CD4-positive, CD25-positive, alpha-beta regulatory T cell (primary cell): ENCODE data around the gene DNMT1. TPM values are rescaled to one million over a fixed set of nuclear protein-coding genes. Genes with fewer than 3 reads are reported as not detected.

Experiments
- ATAC-seq, 2 donors: fragments of 150-1000 bp; cut with Tn5 transposase; one replicate each; pipeline ENCODE4 v1.10.0; 2021; ENCODE audit warnings: low read depth in 2 of 2, moderate number of reproducible peaks in 2 of 2, moderate library complexity in 1 of 2
- DNase-seq, 3 donors: peaks; one replicate each; pipeline versions ENCODE4 v3.0.0 to v3.0.0-alpha.2; 2012 to 2022; ENCODE audit warnings: mixed read lengths in 1 of 3
- H3K27ac ChIP-seq: one replicate; pipeline ENCODE4 v1.7.0; 2013; ENCODE audit warnings: mild to moderate bottlenecking, low read length; ENCODE audit not compliant: insufficient read depth, poor library complexity, severe bottlenecking
- H3K27me3 ChIP-seq: one replicate; pipeline ENCODE4 v1.7.0; 2013; ENCODE audit warnings: low read length; ENCODE audit not compliant: control insufficient read depth, insufficient read depth
- H3K36me3 ChIP-seq: one replicate; pipeline ENCODE4 v1.7.0; 2013; ENCODE audit warnings: mild to moderate bottlenecking, low read length, moderate library complexity; ENCODE audit not compliant: control insufficient read depth, insufficient read depth
- H3K4me1 ChIP-seq: 2 replicates; pipeline ENCODE4 v1.7.0; 2013; ENCODE audit warnings: mild to moderate bottlenecking, low read length; ENCODE audit not compliant: insufficient read depth, control insufficient read depth, poor library complexity, severe bottlenecking
- H3K4me3 ChIP-seq: one replicate; pipeline ENCODE4 v1.7.0; 2013; ENCODE audit warnings: low read depth, mild to moderate bottlenecking, low read length, moderate library complexity
- H3K9me3 ChIP-seq, 2 experiments: 1 replicate in 1 of 2; 2 replicates in 1 of 2; pipeline ENCODE4 v1.7.0; 2013; ENCODE audit warnings: low read length in 2 of 2, mild to moderate bottlenecking in 1 of 2, moderate library complexity in 1 of 2; ENCODE audit not compliant: control insufficient read depth in 2 of 2
- H3K27ac Mint-ChIP-seq, 3 donors: one replicate each; pipeline ENCODE4 v1.8.0; 2020 to 2022; ENCODE audit warnings: mild to moderate bottlenecking in 3 of 3, mixed read lengths in 3 of 3, moderate library complexity in 2 of 3
- H3K27me3 Mint-ChIP-seq: one replicate; pipeline ENCODE4 v1.8.0; 2022; ENCODE audit warnings: mild to moderate bottlenecking, mixed read lengths
- H3K36me3 Mint-ChIP-seq: one replicate; pipeline ENCODE4 v1.8.0; 2020; ENCODE audit warnings: mixed read lengths
- H3K4me1 Mint-ChIP-seq, 4 donors: one replicate each; pipeline ENCODE4 v1.8.0; 2020 to 2022; ENCODE audit warnings: mixed read lengths in 4 of 4, mild to moderate bottlenecking in 1 of 4
- H3K4me3 Mint-ChIP-seq, 4 donors: one replicate each; pipeline ENCODE4 v1.8.0; 2020 to 2022; ENCODE audit warnings: mild to moderate bottlenecking in 4 of 4, mixed read lengths in 4 of 4, moderate library complexity in 3 of 4
- H3K9me3 Mint-ChIP-seq, 7 donors: one replicate each; pipeline ENCODE4 v1.8.0; 2020 to 2022; ENCODE audit warnings: mixed read lengths in 7 of 7, mild to moderate bottlenecking in 3 of 7, moderate library complexity in 2 of 7
- polyA plus RNA-seq, 4 donors: library from polyadenylated mRNA; unstranded; fragments of 300-500 nt; fragmentation: Illumina TruSeq; gene quantifications; one replicate each; pipeline ENCODE4 v1.2.3, GENCODE V29; 2021
- total RNA-seq: library from RNA; stranded (reverse); gene quantifications from one replicate; pipeline ENCODE4 v1.2.3, GENCODE V29; 2022

The DNMT1 gene
- total and polyA plus RNA-seq, 5 donors from 2014 or later = 78.8 to 259 (median 99.9) TPM

DNA sequence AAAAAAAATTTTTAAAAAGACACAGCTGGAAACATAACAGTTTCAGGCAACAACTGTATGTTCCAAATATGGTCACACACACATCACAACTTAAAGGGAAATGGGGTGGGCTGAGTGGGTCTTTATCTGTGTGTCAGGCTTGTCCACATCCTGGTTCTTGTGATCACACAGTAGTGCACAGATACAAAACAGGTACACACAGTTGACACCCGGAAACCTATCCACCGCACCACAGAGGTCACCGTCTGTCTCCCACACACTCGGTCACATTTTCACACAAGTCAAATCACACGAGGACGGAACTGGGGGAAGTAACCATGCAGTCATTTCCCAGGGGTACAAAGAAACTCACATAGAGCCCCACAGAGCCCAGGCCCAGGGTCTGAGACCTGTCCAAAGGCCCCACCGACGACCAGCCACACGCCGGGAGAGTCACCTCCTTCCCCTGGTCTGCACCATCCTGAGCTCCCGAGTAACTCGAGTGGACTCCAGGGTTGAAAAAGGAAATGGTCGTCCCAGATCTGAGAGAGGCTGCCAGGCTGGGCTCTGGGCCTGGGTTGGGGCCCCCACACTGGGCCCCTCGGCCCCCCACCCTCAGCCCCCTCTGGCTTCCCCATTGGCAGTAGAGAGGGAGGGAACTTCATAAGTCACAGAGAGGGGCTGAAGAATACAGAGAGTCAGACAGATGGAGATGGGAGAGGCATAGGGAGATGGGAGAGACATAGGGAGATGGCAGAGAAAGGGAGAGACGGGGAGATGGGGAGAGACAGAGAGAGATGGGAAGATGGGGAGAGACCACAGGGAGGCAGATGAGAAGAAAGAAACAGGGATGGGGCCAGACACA, 89.9 kb downstream of the DNMT1 start:
- peak overlapping the region; percentile 77 to 90 (median 86) for H3K4me3 Mint-ChIP-seq
- DNase-seq (peak; percentile 61 to 96 (median 86)), ATAC-seq (peak; percentile 81 to 84)
- H3K27ac Mint-ChIP-seq = peak overlapping the region; percentile 94 to 98 (median 95)
- peak overlapping the region; percentile 94 for H3K27ac ChIP-seq
- no peaks in the 10 kb centered on the region for H3K27me3 ChIP-seq
- H3K9me3 ChIP-seq = no peaks in the 10 kb centered on the region
- peaks cover 16% of the 10 kb centered on the region for H3K36me3 ChIP-seq
- H3K36me3 Mint-ChIP-seq = peaks cover 11% of the 10 kb centered on the region
- H3K9me3 Mint-ChIP-seq = peaks cover 0 to 2% (median 0%) of the 10 kb centered on the region in 7 donors
- peaks cover 9% of the 10 kb centered on the region for H3K27me3 Mint-ChIP-seq
- peak overlapping the region; percentile 35 for H3K4me3 ChIP-seq
- peaks cover 7 to 69% (median 30%) of the 10 kb centered on the region in 4 donors for H3K4me1 Mint-ChIP-seq
- peaks cover 59% of the 10 kb centered on the region for H3K4me1 ChIP-seq

DNA sequence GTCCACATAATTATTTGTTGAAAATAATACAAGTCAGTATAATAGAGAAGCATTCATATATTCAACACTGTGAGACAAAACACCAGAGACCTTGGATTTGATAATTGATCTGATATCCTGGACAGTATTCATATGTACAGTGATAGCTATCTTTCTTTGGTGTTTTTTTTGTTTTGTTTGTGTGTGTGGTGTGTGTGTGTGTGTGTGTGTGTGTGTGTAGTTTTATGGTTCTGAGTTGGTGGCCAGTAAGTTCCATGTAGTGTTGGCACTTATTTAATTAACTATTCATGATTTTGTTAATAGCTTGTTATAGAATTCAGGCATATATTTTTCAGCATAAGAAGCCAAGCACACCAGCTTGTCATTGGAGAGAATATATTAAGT, 90.6 kb downstream of the DNMT1 start:
- H3K4me3 Mint-ChIP-seq = peak overlapping the region; percentile 35 to 85 (median 60)
- Histone ChIP-seq H3K9me3 (no peaks in the 10 kb centered on the region), H3K4me1 (peaks cover 59% of the 10 kb centered on the region), H3K27me3 (no peaks in the 10 kb centered on the region), H3K4me3 (peak overlapping the region; percentile 35), H3K27ac (peak overlapping the region; percentile 94), H3K36me3 (peaks cover 9% of the 10 kb centered on the region)
- H3K27me3 Mint-ChIP-seq = peaks cover 9% of the 10 kb centered on the region
- peaks cover 0 to 2% (median 0%) of the 10 kb centered on the region in 7 donors for H3K9me3 Mint-ChIP-seq
- H3K4me1 Mint-ChIP-seq = peaks cover 7 to 72% (median 33%) of the 10 kb centered on the region in 4 donors
- no peak for ATAC-seq
- peaks cover 4% of the 10 kb centered on the region for H3K36me3 Mint-ChIP-seq
- DNase-seq = no peak
- peak overlapping the region; percentile 87 to 98 (median 94) for H3K27ac Mint-ChIP-seq

DNA sequence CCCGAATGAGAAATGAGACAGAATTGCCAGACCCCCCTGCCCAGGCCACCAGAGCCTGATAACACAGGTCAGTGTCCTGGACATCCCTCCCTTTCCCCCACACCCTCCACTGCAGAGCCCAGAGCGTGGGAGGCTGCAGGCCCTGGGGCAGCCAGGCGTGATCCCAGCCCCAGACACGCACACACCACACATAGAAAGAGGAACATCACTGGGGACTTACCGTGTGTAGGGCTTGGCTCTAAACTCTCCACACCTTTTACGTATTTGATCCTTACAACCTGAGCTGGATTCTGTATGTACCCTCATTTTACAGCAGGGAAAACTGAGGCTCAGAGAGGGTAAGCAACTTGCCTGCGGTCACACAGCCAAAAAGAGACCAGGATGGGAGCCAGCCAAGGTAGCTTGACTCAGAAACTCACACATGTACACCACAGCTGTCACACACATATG, 91.9 kb downstream of the DNMT1 start:
- Histone ChIP-seq H3K4me1 (peaks cover 54% of the 10 kb centered on the region), H3K9me3 (no peaks in the 10 kb centered on the region), H3K27me3 (no peaks in the 10 kb centered on the region), H3K27ac (peak overlapping the region; percentile 81), H3K4me3 (no peak overlapping the region), H3K36me3 (peaks cover 3% of the 10 kb centered on the region)
- Mint-ChIP-seq H3K27ac (peak overlapping the region; percentile 23 to 95 (median 82)), H3K27me3 (peaks cover 9% of the 10 kb centered on the region), H3K4me3 (peak overlapping the region in 3 of 4 donors; percentile 19 to 56 (median 41)), H3K9me3 (peaks cover 0 to 2% (median 0%) of the 10 kb centered on the region in 7 donors), H3K4me1 (peaks cover 7 to 76% (median 38%) of the 10 kb centered on the region in 4 donors), H3K36me3 (peaks cover 4% of the 10 kb centered on the region)
- no peak for ATAC-seq
- no peak for DNase-seq

DNA sequence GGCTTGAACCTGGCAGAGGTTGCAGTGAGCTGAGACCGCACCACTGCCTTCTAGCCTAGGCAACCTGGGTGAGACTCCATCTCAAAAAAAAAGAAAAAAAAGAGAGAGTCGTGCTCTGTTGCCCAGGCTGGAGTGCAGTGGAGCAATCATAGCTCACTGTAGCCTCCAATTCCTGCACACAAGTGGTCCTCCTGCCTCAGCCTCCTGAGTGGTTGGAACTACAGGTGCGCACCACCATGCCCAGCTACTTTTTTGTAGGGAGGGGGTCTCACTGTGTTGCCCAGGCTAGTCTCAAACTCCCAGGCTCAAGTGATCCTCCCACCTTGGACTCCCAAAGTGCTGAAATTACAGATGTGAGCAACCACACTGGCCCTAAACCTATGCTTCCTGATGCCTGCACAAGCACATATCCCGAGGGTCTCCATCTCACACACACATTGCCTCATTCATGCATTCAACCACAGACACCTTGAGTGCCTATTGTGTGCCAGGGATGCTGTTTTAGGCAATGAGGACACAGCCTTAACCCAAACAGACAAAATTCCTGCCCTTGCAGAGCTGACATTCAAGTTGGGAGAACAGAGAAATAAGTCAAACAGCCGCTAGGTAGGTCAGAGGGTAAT, 94.5 kb downstream of the DNMT1 start:
- no peak overlapping the region for H3K4me3 ChIP-seq
- no peaks in the 10 kb centered on the region for H3K27me3 ChIP-seq
- H3K9me3 ChIP-seq = no peaks in the 10 kb centered on the region
- peaks cover 45% of the 10 kb centered on the region for H3K4me1 ChIP-seq
- H3K27ac ChIP-seq = no peak overlapping the region
- H3K36me3 ChIP-seq = no peaks in the 10 kb centered on the region
- H3K4me1 Mint-ChIP-seq = peaks cover 5 to 63% (median 26%) of the 10 kb centered on the region in 4 donors
- peaks cover 0 to 2% (median 0%) of the 10 kb centered on the region in 7 donors for H3K9me3 Mint-ChIP-seq
- no peaks in the 10 kb centered on the region for H3K36me3 Mint-ChIP-seq
- peaks cover 5% of the 10 kb centered on the region for H3K27me3 Mint-ChIP-seq
- no peak for DNase-seq
- no peak overlapping the region for H3K27ac Mint-ChIP-seq
- H3K4me3 Mint-ChIP-seq = peak overlapping the region in 3 of 4 donors; percentile 5 to 53 (median 52)
- no peak for ATAC-seq

DNA sequence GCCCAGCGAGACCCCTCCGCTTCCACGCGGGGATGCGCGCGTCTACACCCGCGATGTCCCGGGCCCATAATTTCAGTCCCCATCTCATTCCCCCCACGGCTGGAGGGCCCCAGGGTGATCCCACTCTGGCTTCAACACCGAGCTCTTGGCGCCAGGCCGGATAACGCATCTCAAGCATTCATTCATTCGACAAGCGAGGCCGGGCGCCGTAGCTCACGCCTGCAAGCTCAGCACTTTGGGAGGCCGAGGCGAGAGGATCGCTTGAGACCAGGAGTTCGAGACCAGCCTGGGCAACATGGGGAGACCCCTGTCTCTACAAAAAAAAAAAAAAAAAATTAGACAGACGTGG, 98.2 kb downstream of the DNMT1 start:
- H3K36me3 ChIP-seq = peaks cover 18% of the 10 kb centered on the region
- no peaks in the 10 kb centered on the region for H3K27me3 ChIP-seq
- ATAC-seq (no peak), DNase-seq (no peak)
- Mint-ChIP-seq H3K4me3 (peak overlapping the region in 3 of 4 donors; percentile 47 to 75 (median 56)), H3K36me3 (peaks cover 18% of the 10 kb centered on the region), H3K4me1 (peaks cover 5 to 44% (median 12%) of the 10 kb centered on the region in 4 donors), H3K27ac (peak overlapping the region in 1 of 3 donors; percentile 62), H3K9me3 (no peaks in the 10 kb centered on the region), H3K27me3 (no peaks in the 10 kb centered on the region)
- no peaks in the 10 kb centered on the region for H3K9me3 ChIP-seq
- H3K4me1 ChIP-seq = peaks cover 15% of the 10 kb centered on the region
- H3K27ac ChIP-seq = peak overlapping the region; percentile 78
- H3K4me3 ChIP-seq = no peak overlapping the region

DNA sequence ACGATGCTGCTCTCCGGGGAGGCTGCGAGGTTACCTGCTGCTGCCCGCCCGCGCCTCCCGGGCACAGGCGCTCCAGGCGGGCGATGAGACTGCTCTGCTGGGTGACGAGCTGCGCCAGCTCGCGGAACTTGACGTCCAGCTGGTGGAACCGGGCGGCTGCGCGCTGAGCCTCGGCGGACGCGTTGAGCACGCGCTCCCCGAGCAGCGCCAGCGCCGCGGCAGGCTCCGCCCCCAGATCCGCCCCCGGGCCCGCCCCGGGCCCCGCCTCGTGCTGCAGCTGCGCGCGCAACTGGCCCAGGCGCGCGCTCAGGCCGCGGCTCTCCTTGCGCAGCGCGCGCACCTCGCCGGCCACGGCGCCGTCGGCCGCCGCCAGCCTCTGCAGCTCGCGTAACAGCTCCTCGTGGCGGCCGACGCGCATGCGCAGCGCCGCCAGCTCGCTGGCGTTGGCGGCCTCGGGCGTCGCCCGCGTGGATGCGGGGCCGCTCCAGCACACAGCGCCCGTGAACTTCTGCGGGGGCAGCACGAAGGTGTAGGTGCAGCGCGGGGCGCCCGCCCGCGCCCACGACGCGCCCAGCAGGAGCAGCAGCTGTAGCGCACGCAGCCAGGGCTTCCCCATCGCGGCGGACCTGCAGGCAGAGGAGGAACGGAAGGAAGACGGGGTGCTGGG, 98.7 kb downstream of the DNMT1 start:
- peaks cover 21% of the 10 kb centered on the region for H3K36me3 ChIP-seq
- DNase-seq = peak; percentile 82 to 93 (median 90)
- H3K27ac Mint-ChIP-seq = peak overlapping the region in 2 of 3 donors; percentile 62 to 67
- H3K36me3 Mint-ChIP-seq = peaks cover 19% of the 10 kb centered on the region
- peaks cover 5 to 41% (median 12%) of the 10 kb centered on the region in 4 donors for H3K4me1 Mint-ChIP-seq
- no peaks in the 10 kb centered on the region for H3K9me3 Mint-ChIP-seq
- H3K27ac ChIP-seq = peak overlapping the region; percentile 78
- H3K9me3 ChIP-seq = no peaks in the 10 kb centered on the region
- no peaks in the 10 kb centered on the region for H3K27me3 ChIP-seq
- H3K4me1 ChIP-seq = peaks cover 15% of the 10 kb centered on the region
- H3K27me3 Mint-ChIP-seq = no peaks in the 10 kb centered on the region
- peak overlapping the region; percentile 32 to 87 (median 73) for H3K4me3 Mint-ChIP-seq
- ATAC-seq = peak; percentile 84 to 88
- H3K4me3 ChIP-seq = no peak overlapping the region

DNA sequence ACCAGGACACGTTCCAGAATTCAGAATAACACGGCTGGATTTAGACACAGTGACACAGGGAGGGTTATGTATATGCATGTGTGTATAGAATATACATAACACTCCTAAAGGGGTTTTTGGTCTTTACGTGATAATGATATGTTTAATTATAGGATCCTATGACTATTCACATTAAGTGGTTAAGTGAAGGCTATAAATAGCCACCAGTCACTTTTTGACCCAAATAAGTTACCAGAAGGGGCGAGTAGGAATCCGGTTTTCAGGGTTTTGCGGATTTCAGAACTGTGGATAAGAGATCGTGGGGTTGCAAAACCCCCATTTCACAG, 99.2 kb downstream of the DNMT1 start:
- Histone ChIP-seq H3K27ac (peak overlapping the region; percentile 65), H3K27me3 (no peaks in the 10 kb centered on the region), H3K4me1 (peaks cover 15% of the 10 kb centered on the region), H3K9me3 (no peaks in the 10 kb centered on the region), H3K36me3 (peaks cover 24% of the 10 kb centered on the region), H3K4me3 (no peak overlapping the region)
- no peak for ATAC-seq
- peak overlapping the region in 1 of 3 donors; percentile 67 for H3K27ac Mint-ChIP-seq
- DNase-seq = no peak
- peak overlapping the region; percentile 26 to 87 (median 52) for H3K4me3 Mint-ChIP-seq
- H3K4me1 Mint-ChIP-seq = peaks cover 5 to 39% (median 12%) of the 10 kb centered on the region in 4 donors
- H3K9me3 Mint-ChIP-seq = no peaks in the 10 kb centered on the region
- peaks cover 19% of the 10 kb centered on the region for H3K36me3 Mint-ChIP-seq
- H3K27me3 Mint-ChIP-seq = no peaks in the 10 kb centered on the region
